GM19395 (cell line): ENCODE measurements around the gene DDX10.
"Not testable (repeated sequence)": the region's sequence is repeated elsewhere in the genome, so short reads cannot be mapped to it uniquely, and the experiment has no call there.

Experiments used
- ATAC-seq: cut with Tn5 transposase; IDR thresholded peaks from one replicate; pipeline ENCODE4 v1.9.1; 2021; ENCODE audit warnings: mild to moderate bottlenecking, moderate library complexity; ENCODE audit not compliant: unreplicated experiment

Gene DDX10

GRCh38 chr11:108768370-108768769 is 103.5 kb downstream of the DDX10 start:
- no peak for ATAC-seq

GRCh38 chr11:108768964-108769363 is 104.1 kb downstream of the DDX10 start:
- ATAC-seq: no peak

GRCh38 chr11:108774037-108774730 is 109.3 kb downstream of the DDX10 start:
- no peak for ATAC-seq

- ATAC-seq: no peak
These were observed 110.5 kb downstream of the DDX10 start for GRCh38 chr11:108775324-108775723.

- not testable (repeated sequence) for ATAC-seq
These were observed 114.3 kb downstream of the DDX10 start for GRCh38 chr11:108779147-108779546.

GRCh38 chr11:108780119-108780518 is 115.2 kb downstream of the DDX10 start:
- ATAC-seq: no peak

GRCh38 chr11:108781946-108782345 is 117.1 kb downstream of the DDX10 start:
- ATAC-seq: no peak

- no peak for ATAC-seq
These were observed 121.6 kb downstream of the DDX10 start for GRCh38 chr11:108786281-108786990.

- ATAC-seq: no peak
These were observed 122.2 kb downstream of the DDX10 start for GRCh38 chr11:108787105-108787504.

GRCh38 chr11:108788565-108789199 is 123.8 kb downstream of the DDX10 start:
- ATAC-seq: no peak

GRCh38 chr11:108790501-108791299 is 125.8 kb downstream of the DDX10 start:
- ATAC-seq: peak; percentile 59

- no peak for ATAC-seq
These were observed 128.3 kb downstream of the DDX10 start for GRCh38 chr11:108793138-108793537.

GRCh38 chr11:108793611-108794010 is 128.7 kb downstream of the DDX10 start:
- ATAC-seq: no peak

- ATAC-seq: no peak
These were observed 131.7 kb downstream of the DDX10 start for GRCh38 chr11:108796551-108796950.

- no peak for ATAC-seq
These were observed 132.8 kb downstream of the DDX10 start for GRCh38 chr11:108797578-108798100.

- no peak for ATAC-seq
These were observed 137.6 kb downstream of the DDX10 start for GRCh38 chr11:108802492-108802891.

GRCh38 chr11:108803776-108804175 is 138.9 kb downstream of the DDX10 start:
- no peak for ATAC-seq

GRCh38 chr11:108804511-108804910 is 139.6 kb downstream of the DDX10 start:
- ATAC-seq: no peak

GRCh38 chr11:108805030-108805429 is 140.2 kb downstream of the DDX10 start:
- ATAC-seq: no peak

GRCh38 chr11:108807262-108807661 is 142.4 kb downstream of the DDX10 start:
- ATAC-seq: no peak

GRCh38 chr11:108813086-108813485 is 148.2 kb downstream of the DDX10 start:
- ATAC-seq: no peak
